Suprapubic skin (tissue), 4 donors: Measurements from ENCODE around the gene CDA. TPM values are rescaled to one million over a fixed set of nuclear protein-coding genes. Genes with fewer than 3 reads are reported as not detected.

ENCODE experiments used
- DNase-seq, 2 donors: peaks; one replicate each; pipeline ENCODE4 v3.0.0-alpha.2; 2019; ENCODE audit warnings: low spot score in 2 of 2
- H3K27ac ChIP-seq: fragments of 200-600 bp; sonication (generic); one replicate; pipeline ENCODE4 v1.5.1; 2019
- H3K27me3 ChIP-seq: fragments of 200-600 bp; sonication (generic); one replicate; pipeline ENCODE4 v1.5.1; 2019
- H3K36me3 ChIP-seq: fragments of 200-600 bp; sonication (generic); one replicate; pipeline ENCODE4 v1.5.1; 2019
- H3K4me1 ChIP-seq: fragments of 200-600 bp; sonication (generic); one replicate; pipeline ENCODE4 v1.5.1; 2019
- H3K4me3 ChIP-seq: fragments of 200-600 bp; sonication (generic); one replicate; pipeline ENCODE4 v1.5.1; 2019; ENCODE audit warnings: mild to moderate bottlenecking
- H3K9me3 ChIP-seq: fragments of 200-600 bp; sonication (generic); one replicate; pipeline ENCODE4 v1.5.1; 2019
- EP300 ChIP-seq: sonication (generic); formaldehyde crosslinking; IDR thresholded peaks from one replicate; pipeline ENCODE4 v1.6.1; 2017; ENCODE audit warnings: antibody characterized with exemption
- POLR2A ChIP-seq, 2 donors: fragments of 450-650 bp; IDR thresholded peaks; one replicate each; pipeline ENCODE4 v1.6.1; 2017; ENCODE audit warnings: antibody characterized with exemption in 2 of 2, mild to moderate bottlenecking in 2 of 2, moderate library complexity in 2 of 2
- POLR2AphosphoS5 ChIP-seq, 3 donors: sonication (generic); formaldehyde crosslinking; IDR thresholded peaks; one replicate each; pipeline ENCODE4 v1.6.1; 2017; ENCODE audit warnings: antibody characterized with exemption in 3 of 3
- WGBS: methylation state at CpG from one replicate; pipeline ENCODE4 v1.1.5; 2018; 5-methylcytosine and 5-hydroxymethylcytosine counted together
- total RNA-seq, 4 donors: library from RNA; depleted of rRNA; stranded (reverse); fragments of >200 nt; gene quantifications; one replicate each; pipeline ENCODE4 v1.1.0, GENCODE V29; 2016
- TF ChIP-seq, protein P1 (sequence below), 2 donors: fragments of 200-600 bp in 1 of 2; fragments of 450-650 bp in 1 of 2; sonication (generic) in 1 of 2; IDR thresholded peaks; one replicate each; pipeline ENCODE4 v1.5.1; 2016 to 2019; ENCODE audit warnings: antibody characterized with exemption in 2 of 2, mild to moderate bottlenecking in 1 of 2, moderate library complexity in 1 of 2

The CDA gene
- total RNA-seq, 4 donors from 2014 or later: 13.1 to 24.2 (median 15.7) TPM

DNA sequence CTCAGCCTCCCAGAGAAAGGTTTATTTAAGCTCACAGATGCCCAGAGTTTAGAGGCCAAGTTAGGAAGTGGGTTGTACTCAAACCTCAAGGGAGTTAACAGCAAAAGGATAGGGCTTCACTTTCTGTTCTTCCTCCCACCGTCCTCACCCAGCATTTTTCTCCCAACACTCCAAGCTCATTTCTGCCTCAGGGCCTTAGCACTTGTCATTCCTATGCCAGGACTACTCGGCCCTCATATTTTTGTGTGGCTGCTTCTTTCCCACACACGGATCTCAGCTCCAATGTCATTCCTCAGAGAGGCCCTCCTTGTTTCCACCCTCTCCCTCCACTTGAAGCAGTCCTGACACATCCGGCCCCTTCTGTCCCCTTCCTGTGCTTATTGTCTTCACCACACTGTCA, 23.7 kb upstream of the CDA start:
- Histone ChIP-seq H3K27me3 (peaks cover 15% of the 10 kb centered on the region), H3K4me3 (no peak overlapping the region), H3K27ac (no peak overlapping the region), H3K36me3 (no peaks in the 10 kb centered on the region), H3K9me3 (no peaks in the 10 kb centered on the region), H3K4me1 (no peaks in the 10 kb centered on the region)
- DNase-seq: no peak
- TF ChIP-seq POLR2A (IDR thresholded peaks at IDR 0.05): no peak
- TF ChIP-seq, protein P1, sequence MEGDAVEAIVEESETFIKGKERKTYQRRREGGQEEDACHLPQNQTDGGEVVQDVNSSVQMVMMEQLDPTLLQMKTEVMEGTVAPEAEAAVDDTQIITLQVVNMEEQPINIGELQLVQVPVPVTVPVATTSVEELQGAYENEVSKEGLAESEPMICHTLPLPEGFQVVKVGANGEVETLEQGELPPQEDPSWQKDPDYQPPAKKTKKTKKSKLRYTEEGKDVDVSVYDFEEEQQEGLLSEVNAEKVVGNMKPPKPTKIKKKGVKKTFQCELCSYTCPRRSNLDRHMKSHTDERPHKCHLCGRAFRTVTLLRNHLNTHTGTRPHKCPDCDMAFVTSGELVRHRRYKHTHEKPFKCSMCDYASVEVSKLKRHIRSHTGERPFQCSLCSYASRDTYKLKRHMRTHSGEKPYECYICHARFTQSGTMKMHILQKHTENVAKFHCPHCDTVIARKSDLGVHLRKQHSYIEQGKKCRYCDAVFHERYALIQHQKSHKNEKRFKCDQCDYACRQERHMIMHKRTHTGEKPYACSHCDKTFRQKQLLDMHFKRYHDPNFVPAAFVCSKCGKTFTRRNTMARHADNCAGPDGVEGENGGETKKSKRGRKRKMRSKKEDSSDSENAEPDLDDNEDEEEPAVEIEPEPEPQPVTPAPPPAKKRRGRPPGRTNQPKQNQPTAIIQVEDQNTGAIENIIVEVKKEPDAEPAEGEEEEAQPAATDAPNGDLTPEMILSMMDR (IDR thresholded peaks at IDR 0.05): no peak
- TF ChIP-seq POLR2AphosphoS5 (IDR thresholded peaks at IDR 0.05): no peak
- TF ChIP-seq EP300: no peak
- 49% methylated on average over 4 of the region's 4 CpGs for WGBS

DNA sequence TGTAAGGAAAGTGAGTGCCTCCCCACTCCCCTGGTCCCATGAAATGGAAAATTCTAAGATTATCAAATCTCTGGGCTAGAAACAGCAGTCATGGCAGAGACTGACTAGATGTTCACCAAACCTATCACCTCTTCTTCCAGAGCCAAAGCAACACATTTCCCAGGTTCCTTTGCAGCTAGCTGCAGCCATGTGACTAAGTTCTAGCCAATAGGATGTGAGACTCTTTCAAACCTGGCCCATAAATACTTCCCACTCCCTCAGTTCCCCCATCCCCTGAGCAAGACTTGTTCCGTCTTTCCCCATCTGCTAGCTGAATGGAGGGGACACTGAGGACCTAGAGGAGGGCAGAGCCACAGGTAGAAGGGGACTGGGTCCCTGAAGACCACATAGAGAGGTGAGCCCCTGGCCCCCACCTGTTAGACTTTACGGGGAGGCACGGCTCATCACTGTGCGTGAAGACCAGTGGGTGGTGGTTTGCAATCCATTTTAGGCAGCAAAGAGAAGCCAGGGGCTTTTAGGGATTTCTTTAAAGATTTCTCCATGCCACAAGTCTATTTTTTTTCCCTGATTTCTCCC, 19.3 kb upstream of the CDA start:
- WGBS: 86% methylated on average over 4 of the region's 4 CpGs
- Histone ChIP-seq H3K4me3 (no peak overlapping the region), H3K36me3 (no peaks in the 10 kb centered on the region), H3K27ac (no peak overlapping the region), H3K27me3 (peaks cover 29% of the 10 kb centered on the region), H3K9me3 (no peaks in the 10 kb centered on the region), H3K4me1 (no peaks in the 10 kb centered on the region)
- no peak for DNase-seq
- no peak for TF ChIP-seq POLR2AphosphoS5 (IDR thresholded peaks at IDR 0.05)
- no peak for TF ChIP-seq EP300
- no peak for TF ChIP-seq POLR2A (IDR thresholded peaks at IDR 0.05)
- TF ChIP-seq, protein P1 (IDR thresholded peaks at IDR 0.05): no peak

DNA sequence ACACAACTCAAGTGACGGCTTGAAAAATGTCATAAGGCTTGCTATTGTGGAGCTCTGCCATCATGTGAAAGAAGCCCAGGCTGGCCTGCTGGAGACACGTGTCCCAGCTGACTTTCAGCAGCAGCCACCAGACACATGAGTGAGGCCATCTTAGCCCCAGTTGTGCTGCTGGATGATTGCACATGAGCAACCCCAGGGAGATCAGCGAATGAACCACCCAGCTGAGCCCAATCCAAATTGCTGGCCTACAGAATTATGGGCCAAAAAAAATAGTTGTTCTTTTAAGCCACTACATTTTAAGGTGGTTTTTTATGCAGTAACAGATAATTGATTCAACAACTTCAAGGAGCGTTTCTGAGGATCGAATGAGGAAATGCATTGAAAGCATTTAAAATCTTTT, 17.5 kb upstream of the CDA start:
- no peaks in the 10 kb centered on the region for H3K4me1 ChIP-seq
- H3K36me3 ChIP-seq: no peaks in the 10 kb centered on the region
- H3K27me3 ChIP-seq: peaks cover 25% of the 10 kb centered on the region
- no peak for DNase-seq
- H3K4me3 ChIP-seq: no peak overlapping the region
- H3K9me3 ChIP-seq: no peaks in the 10 kb centered on the region
- TF ChIP-seq POLR2AphosphoS5 (IDR thresholded peaks at IDR 0.05) (no peak), POLR2A (IDR thresholded peaks at IDR 0.05) (no peak), EP300 (no peak)
- TF ChIP-seq, protein P1 (IDR thresholded peaks at IDR 0.05): no peak
- WGBS: 93% methylated on average over 5 of the region's 5 CpGs
- H3K27ac ChIP-seq: no peak overlapping the region

DNA sequence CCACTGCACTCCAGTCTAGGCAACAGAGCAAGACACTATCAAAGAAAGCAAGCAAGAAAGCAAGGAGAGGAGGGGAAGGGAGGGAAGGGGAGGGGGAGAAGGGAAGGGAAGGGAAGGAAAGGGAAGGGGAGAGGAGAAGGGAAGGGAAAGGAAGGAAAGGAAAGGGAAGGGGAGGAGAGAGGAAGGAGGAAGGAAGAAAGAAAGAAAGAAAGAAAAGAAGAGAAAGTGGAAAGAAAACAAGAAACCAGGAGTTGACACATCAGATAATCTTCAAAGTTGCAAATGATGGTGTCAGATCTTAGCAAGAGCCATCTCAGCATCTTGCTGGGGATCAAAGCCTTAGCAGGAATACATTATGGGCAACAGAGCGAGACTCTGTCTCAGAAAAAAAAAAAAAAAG, 14.9 kb upstream of the CDA start:
- no peak overlapping the region for H3K4me3 ChIP-seq
- TF ChIP-seq, protein P1 (IDR thresholded peaks at IDR 0.05): no peak
- TF ChIP-seq EP300 (no peak), POLR2AphosphoS5 (IDR thresholded peaks at IDR 0.05) (no peak), POLR2A (IDR thresholded peaks at IDR 0.05) (no peak)
- H3K27ac ChIP-seq: no peak overlapping the region
- H3K4me1 ChIP-seq: no peaks in the 10 kb centered on the region
- DNase-seq: no peak
- H3K36me3 ChIP-seq: no peaks in the 10 kb centered on the region
- H3K9me3 ChIP-seq: no peaks in the 10 kb centered on the region
- H3K27me3 ChIP-seq: peaks cover 19% of the 10 kb centered on the region
- 67% methylated on average over 1 of the region's 1 CpG for WGBS

DNA sequence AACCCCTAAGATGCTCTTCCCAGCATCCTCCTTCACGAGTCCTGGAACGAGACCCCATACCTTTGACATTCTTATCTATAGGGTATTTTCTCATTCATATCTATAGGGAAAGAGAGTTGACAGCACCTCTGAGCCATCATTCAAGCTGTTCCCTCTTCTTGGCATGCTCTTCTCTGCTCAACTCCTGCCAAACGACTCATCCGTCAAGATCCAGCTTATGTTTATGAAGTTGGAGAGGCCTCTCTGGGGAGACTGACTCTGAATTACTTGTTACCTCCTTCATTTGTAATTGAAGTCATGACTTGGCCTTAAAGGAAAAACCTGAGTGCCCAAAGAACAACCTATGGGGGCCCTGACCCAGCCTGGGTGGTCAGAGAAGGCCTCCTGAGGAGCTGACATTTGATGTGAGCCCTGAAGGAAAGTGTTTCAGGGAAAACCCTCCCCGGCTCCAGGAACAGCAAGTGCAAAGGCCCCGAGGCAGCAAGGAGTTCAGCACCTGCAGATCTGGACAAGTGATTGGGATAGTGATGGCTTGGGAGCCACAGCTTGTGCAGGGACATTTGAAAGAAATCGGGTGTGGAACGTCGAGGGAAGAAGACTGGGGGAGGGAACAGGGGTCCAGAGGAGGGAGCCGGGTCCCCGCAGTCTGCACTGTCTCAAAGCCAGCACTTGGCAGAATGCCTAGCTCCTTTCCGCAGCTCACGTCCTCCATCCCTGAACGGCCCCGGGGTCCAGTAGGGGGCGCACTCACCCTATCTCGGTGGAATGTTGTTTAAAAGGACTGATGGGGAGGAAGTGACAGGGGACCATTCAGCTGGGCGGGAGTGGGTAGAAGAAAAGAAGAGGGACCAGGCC, 14.0 kb upstream of the CDA start:
- Histone ChIP-seq H3K27me3 (peaks cover 14% of the 10 kb centered on the region), H3K4me1 (no peaks in the 10 kb centered on the region), H3K36me3 (no peaks in the 10 kb centered on the region), H3K9me3 (no peaks in the 10 kb centered on the region), H3K4me3 (no peak overlapping the region), H3K27ac (no peak overlapping the region)
- 38% methylated on average over 10 of the region's 18 CpGs for WGBS
- no peak for TF ChIP-seq POLR2A (IDR thresholded peaks at IDR 0.05)
- no peak for TF ChIP-seq POLR2AphosphoS5 (IDR thresholded peaks at IDR 0.05)
- TF ChIP-seq, protein P1 (IDR thresholded peaks at IDR 0.05): peak; percentile 16 to 53
- no peak for TF ChIP-seq EP300
- DNase-seq: peak in 1 of 2 donors; percentile 81
